ENCODE measurements around the gene DNAH7.

- TF ChIP-seq CTCF (IDR thresholded peaks at IDR 0.05) (no peak), POLR2A (IDR thresholded peaks at IDR 0.05) (no peak)
Observed at GRCh38 chr2:195961873-195962272, 106.8 kb downstream of the DNAH7 start.
